Tibial artery (tissue), 4 donors: Measurements from ENCODE around the gene WNT3.

Experiments used
- DNase-seq, 2 donors: peaks; one replicate each; pipeline ENCODE4 v3.0.0-alpha.2; 2019
- H3K27ac ChIP-seq, 2 donors: fragments of 200-600 bp; sonication (generic) in 1 of 2; 1 replicate in 1 of 2; 2 replicates in 1 of 2; pipeline ENCODE4 v1.5.1; 2018 to 2019; ENCODE audit warnings: mild to moderate bottlenecking in 1 of 2
- H3K27me3 ChIP-seq, 2 donors: fragments of 200-600 bp; sonication (generic) in 1 of 2; one replicate each; pipeline versions ENCODE4 v1.5.1 to v1.6.0; 2016 to 2019
- H3K36me3 ChIP-seq, 3 donors: fragments of 200-600 bp; sonication (generic) in 2 of 3; one replicate each; pipeline ENCODE4 v1.5.1; 2016 to 2019; ENCODE audit warnings: mild to moderate bottlenecking in 2 of 3
- H3K4me1 ChIP-seq, 4 donors: fragments of 200-600 bp; sonication (generic) in 2 of 4; 1 replicate in 3 of 4; 2 replicates in 1 of 4; pipeline ENCODE4 v1.5.1; 2016 to 2019
- H3K4me3 ChIP-seq, 2 donors: fragments of 200-600 bp; sonication (generic) in 1 of 2; 1 replicate in 1 of 2; 2 replicates in 1 of 2; pipeline ENCODE4 v1.5.1; 2018 to 2019; ENCODE audit warnings: mild to moderate bottlenecking in 2 of 2
- H3K9me3 ChIP-seq, 3 donors: fragments of 200-600 bp; sonication (generic) in 1 of 3; one replicate each; pipeline ENCODE4 v1.5.1; 2016 to 2019
- intact Hi-C: fragments of 100-400 bp; cut with DNase I; formaldehyde crosslinking; loops from one replicate; pipeline ENCODE4 v1.15.0; 2023; ENCODE audit warnings: low total_unique reads
- TF ChIP-seq, protein P1 (sequence below), 2 experiments: fragments of 200-600 bp in 1 of 2; fragments of 450-650 bp in 1 of 2; IDR thresholded peaks; one replicate each; pipeline ENCODE4 v1.5.1; 2017 to 2019; ENCODE audit warnings: antibody characterized with exemption in 2 of 2, mild to moderate bottlenecking in 1 of 2, moderate library complexity in 1 of 2

WNT3 gene

DNA sequence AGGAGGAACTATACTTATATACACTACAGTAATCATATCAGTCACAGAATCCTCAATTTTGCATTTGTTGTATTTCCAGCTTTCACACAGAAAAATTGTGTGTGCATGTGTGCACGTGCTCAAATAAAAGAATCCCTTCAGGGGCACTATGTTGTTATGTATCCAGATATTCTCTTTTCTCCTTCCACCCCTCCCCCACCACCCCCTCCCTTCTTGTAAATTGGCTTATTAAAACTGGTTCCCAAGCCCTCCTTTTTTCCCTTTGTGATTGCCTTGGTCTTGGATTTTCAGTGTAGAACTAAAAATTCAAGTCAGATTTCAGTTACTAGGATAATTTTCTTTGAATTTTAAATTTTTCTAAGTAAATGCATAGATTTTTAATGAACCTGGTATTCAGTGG lies 86.3 kb downstream of the WNT3 start:
- no peak for DNase-seq
- Histone ChIP-seq H3K27ac (no peak overlapping the region), H3K4me3 (no peak overlapping the region), H3K27me3 (no peaks in the 10 kb centered on the region), H3K9me3 (no peaks in the 10 kb centered on the region), H3K4me1 (no peaks in the 10 kb centered on the region), H3K36me3 (peaks cover 3 to 30% (median 7%) of the 10 kb centered on the region in 3 donors)
- TF ChIP-seq, protein P1, sequence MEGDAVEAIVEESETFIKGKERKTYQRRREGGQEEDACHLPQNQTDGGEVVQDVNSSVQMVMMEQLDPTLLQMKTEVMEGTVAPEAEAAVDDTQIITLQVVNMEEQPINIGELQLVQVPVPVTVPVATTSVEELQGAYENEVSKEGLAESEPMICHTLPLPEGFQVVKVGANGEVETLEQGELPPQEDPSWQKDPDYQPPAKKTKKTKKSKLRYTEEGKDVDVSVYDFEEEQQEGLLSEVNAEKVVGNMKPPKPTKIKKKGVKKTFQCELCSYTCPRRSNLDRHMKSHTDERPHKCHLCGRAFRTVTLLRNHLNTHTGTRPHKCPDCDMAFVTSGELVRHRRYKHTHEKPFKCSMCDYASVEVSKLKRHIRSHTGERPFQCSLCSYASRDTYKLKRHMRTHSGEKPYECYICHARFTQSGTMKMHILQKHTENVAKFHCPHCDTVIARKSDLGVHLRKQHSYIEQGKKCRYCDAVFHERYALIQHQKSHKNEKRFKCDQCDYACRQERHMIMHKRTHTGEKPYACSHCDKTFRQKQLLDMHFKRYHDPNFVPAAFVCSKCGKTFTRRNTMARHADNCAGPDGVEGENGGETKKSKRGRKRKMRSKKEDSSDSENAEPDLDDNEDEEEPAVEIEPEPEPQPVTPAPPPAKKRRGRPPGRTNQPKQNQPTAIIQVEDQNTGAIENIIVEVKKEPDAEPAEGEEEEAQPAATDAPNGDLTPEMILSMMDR (IDR thresholded peaks at IDR 0.05) = no peak
- intact Hi-C loops = no loop called here

DNA sequence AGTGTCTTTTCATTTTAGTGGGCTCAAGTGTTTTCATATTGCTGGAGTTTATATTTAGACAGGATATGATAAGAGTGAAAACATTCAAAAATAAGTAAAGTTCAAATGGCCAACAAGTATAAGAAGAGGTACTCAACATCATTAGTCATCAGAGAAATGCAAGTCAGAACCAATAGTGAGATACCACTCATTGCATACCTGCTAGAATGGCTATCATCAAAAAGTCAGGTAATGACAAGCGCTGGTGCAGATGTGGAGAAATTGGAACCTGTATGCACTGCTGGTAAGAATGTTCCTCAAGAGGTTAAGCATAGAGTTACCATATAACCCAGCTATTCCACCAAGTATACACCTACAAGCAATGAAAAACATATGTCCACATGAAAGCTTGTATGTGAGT lies 87.8 kb downstream of the WNT3 start:
- Histone ChIP-seq H3K4me1 (no peaks in the 10 kb centered on the region), H3K4me3 (no peak overlapping the region), H3K9me3 (no peaks in the 10 kb centered on the region), H3K27me3 (no peaks in the 10 kb centered on the region), H3K27ac (no peak overlapping the region), H3K36me3 (peaks cover 3 to 35% (median 7%) of the 10 kb centered on the region in 3 donors)
- TF ChIP-seq, protein P1 (IDR thresholded peaks at IDR 0.05) = no peak
- DNase-seq = no peak
- intact Hi-C loops = no loop called here

DNA sequence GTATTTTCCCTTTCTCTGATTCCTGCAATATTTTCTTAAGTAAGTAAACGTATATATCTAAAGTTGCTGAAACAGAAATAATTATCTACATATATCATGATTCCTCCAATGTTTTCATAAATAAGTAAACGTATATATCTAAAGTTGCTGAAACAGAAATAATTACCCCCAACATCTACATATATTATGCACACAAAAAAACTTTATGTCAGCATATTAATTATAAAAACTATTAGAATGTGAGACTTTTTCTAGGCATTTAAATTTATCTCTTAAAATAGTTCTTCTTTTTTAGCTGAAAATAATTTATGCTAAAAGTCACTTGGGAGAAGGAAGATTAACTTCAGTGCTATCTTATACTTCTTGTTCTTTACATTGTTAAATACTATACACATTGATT lies 88.5 kb downstream of the WNT3 start:
- Histone ChIP-seq H3K27ac (no peak overlapping the region), H3K27me3 (no peaks in the 10 kb centered on the region), H3K4me1 (no peaks in the 10 kb centered on the region), H3K9me3 (no peaks in the 10 kb centered on the region), H3K4me3 (no peak overlapping the region), H3K36me3 (peaks cover 3 to 35% (median 7%) of the 10 kb centered on the region in 3 donors)
- intact Hi-C loops = no loop called here
- TF ChIP-seq, protein P1 (IDR thresholded peaks at IDR 0.05) = no peak
- DNase-seq = no peak

DNA sequence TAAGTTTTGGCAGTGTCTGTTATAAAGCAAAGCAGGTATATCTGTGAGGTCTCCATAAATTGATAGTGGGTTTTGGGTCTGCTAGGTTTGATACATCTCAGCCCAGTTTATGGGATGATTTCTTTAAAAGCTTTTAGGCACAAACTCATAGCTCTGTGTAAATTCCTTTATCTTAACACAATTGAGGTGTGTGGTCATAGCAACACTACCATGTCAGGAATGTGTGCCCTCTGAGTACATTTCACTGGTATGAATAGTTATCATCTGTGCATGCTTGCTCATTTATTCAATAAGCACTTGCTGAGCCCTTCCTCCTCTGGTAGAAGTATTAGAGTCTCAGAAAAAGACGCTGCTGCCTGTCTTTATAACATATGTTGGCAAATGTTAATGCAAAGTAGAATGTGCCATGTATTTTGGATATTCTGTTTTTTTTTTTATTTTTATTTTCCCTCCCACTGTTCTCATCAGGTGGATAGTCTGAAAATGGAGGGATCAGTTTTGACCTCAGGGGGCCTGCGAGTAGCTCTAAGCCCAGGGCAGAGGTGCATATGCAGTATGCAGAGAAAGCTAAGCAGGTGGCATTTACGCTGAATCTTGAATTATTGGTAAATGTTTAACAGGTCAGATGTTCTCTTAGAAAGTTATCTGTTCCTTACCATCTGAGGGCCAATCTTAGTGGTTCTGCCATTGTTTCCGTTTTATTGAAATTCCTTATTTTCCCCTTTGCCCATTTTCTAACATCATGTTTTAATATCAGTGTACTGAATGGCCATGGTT lies 90.7 kb downstream of the WNT3 start:
- DNase-seq = no peak
- Histone ChIP-seq H3K4me1 (no peaks in the 10 kb centered on the region), H3K27ac (no peak overlapping the region), H3K4me3 (no peak overlapping the region), H3K9me3 (no peaks in the 10 kb centered on the region), H3K27me3 (no peaks in the 10 kb centered on the region), H3K36me3 (peaks cover 0 to 27% (median 4%) of the 10 kb centered on the region in 3 donors)
- TF ChIP-seq, protein P1 (IDR thresholded peaks at IDR 0.05) = no peak
- intact Hi-C loops = no loop called here

DNA sequence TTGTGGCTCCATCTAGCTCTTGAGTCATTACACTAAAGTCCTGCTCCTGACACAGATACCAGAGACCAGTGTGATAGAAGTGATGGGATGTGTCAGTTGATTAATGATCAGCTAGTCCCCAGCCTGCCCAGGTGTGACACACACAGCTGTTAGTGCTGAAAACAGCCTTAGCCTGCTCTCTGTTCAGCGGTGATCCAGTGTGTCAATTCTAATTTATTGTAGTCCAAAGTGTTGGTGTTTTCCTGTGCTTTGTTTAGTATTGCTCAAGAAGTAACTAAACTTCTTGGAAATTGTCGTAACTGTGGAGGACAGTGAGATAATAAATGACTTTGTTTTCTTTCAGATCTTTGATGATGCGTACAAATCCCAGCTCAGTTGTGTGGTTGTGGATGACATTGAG lies 92.3 kb downstream of the WNT3 start:
- no peak for DNase-seq
- Histone ChIP-seq H3K9me3 (no peaks in the 10 kb centered on the region), H3K4me3 (no peak overlapping the region), H3K27me3 (no peaks in the 10 kb centered on the region), H3K27ac (no peak overlapping the region), H3K36me3 (peaks cover 0 to 26% (median 0%) of the 10 kb centered on the region in 3 donors), H3K4me1 (no peaks in the 10 kb centered on the region)
- TF ChIP-seq, protein P1 (IDR thresholded peaks at IDR 0.05) = no peak
- intact Hi-C loops = no loop called here
